Trophoblast cell (in vitro differentiated cells and primary cell): ENCODE data around the gene SLC16A9.

Source experiments
- DNase-seq, 2 donors: peaks; one replicate each; pipeline ENCODE4 v3.0.0-alpha.2; 2016
- H2AFZ ChIP-seq: 2 replicates; pipeline ENCODE4 v1.6.1; 2013; ENCODE audit warnings: low read length, moderate library complexity, mild to moderate bottlenecking; ENCODE audit not compliant: insufficient read depth, poor library complexity
- H2AK5ac ChIP-seq: 2 replicates; pipeline ENCODE4 v1.6.1; 2013; ENCODE audit warnings: mild to moderate bottlenecking, low read length
- H2BK120ac ChIP-seq: 2 replicates; pipeline ENCODE4 v1.6.1; 2013; ENCODE audit warnings: low read length, mild to moderate bottlenecking, moderate library complexity; ENCODE audit not compliant: insufficient read depth, poor library complexity
- H2BK12ac ChIP-seq: 2 replicates; pipeline ENCODE4 v1.6.1; 2013; ENCODE audit warnings: mild to moderate bottlenecking, low read length, moderate library complexity
- H2BK5ac ChIP-seq: 2 replicates; pipeline ENCODE4 v1.6.1; 2013; ENCODE audit warnings: low read length, low read depth, moderate library complexity, mild to moderate bottlenecking; ENCODE audit not compliant: poor library complexity
- H3K14ac ChIP-seq: 2 replicates; pipeline ENCODE4 v1.6.1; 2013; ENCODE audit warnings: mild to moderate bottlenecking, low read length
- H3K18ac ChIP-seq: 2 replicates; pipeline ENCODE4 v1.6.1; 2013; ENCODE audit warnings: mild to moderate bottlenecking, low read length
- H3K23ac ChIP-seq: 2 replicates; pipeline ENCODE4 v1.6.1; 2013; ENCODE audit warnings: low read length
- H3K27ac ChIP-seq: 2 replicates; pipeline ENCODE4 v1.5.1; 2013; ENCODE audit warnings: low read depth, mild to moderate bottlenecking, inconsistent platforms, low read length, moderate library complexity
- H3K27me3 ChIP-seq: 2 replicates; pipeline ENCODE4 v1.6.1; 2013; ENCODE audit warnings: inconsistent platforms, mild to moderate bottlenecking, low read length, moderate library complexity; ENCODE audit not compliant: insufficient read depth
- H3K36me3 ChIP-seq, 2 experiments: 1 replicate in 1 of 2; 2 replicates in 1 of 2; pipeline ENCODE4 v1.6.1; 2013; ENCODE audit warnings: low read length in 2 of 2, mild to moderate bottlenecking in 2 of 2, moderate library complexity in 1 of 2; ENCODE audit not compliant: insufficient read depth in 2 of 2, control insufficient read depth in 1 of 2
- H3K4ac ChIP-seq: 2 replicates; pipeline ENCODE4 v1.6.1; 2013; ENCODE audit warnings: low read depth, mild to moderate bottlenecking, low read length, moderate library complexity
- H3K4me1 ChIP-seq, 2 experiments: 1 replicate in 1 of 2; 2 replicates in 1 of 2; pipeline ENCODE4 v1.6.1; 2013; ENCODE audit warnings: low read length in 2 of 2, mild to moderate bottlenecking in 2 of 2, moderate library complexity in 1 of 2; ENCODE audit not compliant: insufficient read depth in 2 of 2, control insufficient read depth in 1 of 2
- H3K4me2 ChIP-seq: 2 replicates; pipeline ENCODE4 v1.6.1; 2013; ENCODE audit warnings: inconsistent platforms, mild to moderate bottlenecking, low read length, moderate library complexity
- H3K4me3 ChIP-seq: 2 replicates; pipeline ENCODE4 v1.5.1; 2013; ENCODE audit warnings: mild to moderate bottlenecking, low read depth, low read length, inconsistent platforms
- H3K79me1 ChIP-seq: one replicate; pipeline ENCODE4 v1.6.1; 2013; ENCODE audit warnings: low read length
- H3K79me2 ChIP-seq: 2 replicates; pipeline ENCODE4 v1.6.1; 2013; ENCODE audit warnings: low read length, mild to moderate bottlenecking; ENCODE audit not compliant: control insufficient read depth, insufficient read depth, poor library complexity
- H3K9ac ChIP-seq: 2 replicates; pipeline ENCODE4 v1.6.1; 2013; ENCODE audit warnings: mild to moderate bottlenecking, low read length
- H3K9me3 ChIP-seq: 2 replicates; pipeline ENCODE4 v1.6.1; 2013; ENCODE audit warnings: low read depth, mild to moderate bottlenecking, control low read depth, inconsistent platforms, low read length; ENCODE audit not compliant: insufficient read depth
- H4K12ac ChIP-seq: 2 replicates; pipeline ENCODE4 v1.6.1; 2013; ENCODE audit warnings: low read depth, mild to moderate bottlenecking, low read length, moderate library complexity
- H4K8ac ChIP-seq: 2 replicates; pipeline ENCODE4 v1.6.1; 2013; ENCODE audit warnings: low read depth, mild to moderate bottlenecking, low read length, moderate library complexity
- H4K91ac ChIP-seq: one replicate; pipeline ENCODE4 v1.6.1; 2013; ENCODE audit warnings: low read depth, mild to moderate bottlenecking, low read length, moderate library complexity
- WGBS: extraction: QIAGEN DNeasy Blood & Tissue Kit; methylation state at CpG from one replicate; pipeline ENCODE4 v1.1.7; 2013; ENCODE audit warnings: missing lambda C conversion rate; ENCODE audit not compliant: insufficient read length, insufficient coverage; ENCODE audit errors: extremely low coverage; 5-methylcytosine and 5-hydroxymethylcytosine counted together

The SLC16A9 gene

DNA sequence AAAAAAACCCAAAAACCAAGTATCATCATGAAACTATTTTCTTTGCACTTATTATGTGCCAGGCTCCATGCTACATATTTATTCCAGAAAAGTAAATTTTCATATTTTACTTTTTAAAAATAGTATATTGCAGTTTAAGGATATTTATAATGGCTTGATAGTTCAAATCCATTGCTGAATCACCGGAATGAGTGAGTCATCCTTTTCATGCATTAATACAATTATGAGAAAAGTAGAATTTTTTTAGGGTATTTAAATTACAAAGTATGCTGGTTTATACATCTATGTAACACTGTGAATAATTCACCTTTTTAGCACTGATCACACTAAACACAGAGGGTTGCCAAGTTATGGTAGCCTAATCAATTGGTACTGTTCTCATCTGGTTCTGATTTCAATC lies 54.3 kb downstream of the SLC16A9 start:
- Histone ChIP-seq H3K23ac (no peak overlapping the region), H3K4me3 (no peak overlapping the region), H3K27ac (no peak overlapping the region), H4K8ac (no peak overlapping the region), H3K27me3 (no peaks in the 10 kb centered on the region), H3K9me3 (no peaks in the 10 kb centered on the region), H3K79me2 (no peaks in the 10 kb centered on the region), H4K12ac (no peak overlapping the region), H3K14ac (no peak overlapping the region), H3K9ac (no peak overlapping the region), H4K91ac (no peak overlapping the region), H3K4ac (no peak overlapping the region), H2AFZ (no peak overlapping the region), H3K79me1 (no peaks in the 10 kb centered on the region), H2AK5ac (no peak overlapping the region), H2BK5ac (no peak overlapping the region), H3K36me3 (no peaks in the 10 kb centered on the region), H2BK120ac (no peak overlapping the region), H3K4me1 (peaks cover 0 to 5% of the 10 kb centered on the region in 2 experiments), H3K18ac (no peak overlapping the region), H3K4me2 (no peak overlapping the region), H2BK12ac (no peak overlapping the region)
- WGBS, result no CpG with 5 or more reads among the region's 1 CpG
- no peak for DNase-seq

DNA sequence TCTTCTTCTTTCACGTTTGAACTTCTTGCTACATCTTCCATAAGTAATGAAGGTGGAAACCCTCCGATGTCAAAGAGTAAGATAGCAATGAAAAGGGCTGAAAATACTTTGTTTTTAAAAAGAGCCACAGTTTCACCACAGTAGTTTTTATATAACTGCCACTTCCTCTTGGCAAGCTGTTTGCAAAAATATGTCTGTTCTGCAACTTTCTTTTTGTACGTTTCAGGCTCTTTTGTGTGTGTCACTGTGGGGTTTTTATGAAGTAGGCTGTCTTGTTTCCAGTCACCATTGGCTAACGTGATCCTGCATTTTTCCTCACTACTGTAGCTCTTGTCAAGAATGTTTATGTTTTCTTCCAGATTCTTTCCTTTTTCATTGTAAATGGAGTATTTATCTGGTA lies 55.6 kb downstream of the SLC16A9 start:
- Histone ChIP-seq H3K27ac (no peak overlapping the region), H2BK120ac (no peak overlapping the region), H3K27me3 (no peaks in the 10 kb centered on the region), H4K91ac (no peak overlapping the region), H4K8ac (no peak overlapping the region), H3K23ac (no peak overlapping the region), H3K14ac (no peak overlapping the region), H3K4ac (no peak overlapping the region), H4K12ac (no peak overlapping the region), H3K9ac (no peak overlapping the region), H3K4me1 (peaks cover 0 to 5% of the 10 kb centered on the region in 2 experiments), H3K79me2 (no peaks in the 10 kb centered on the region), H3K4me3 (no peak overlapping the region), H3K18ac (no peak overlapping the region), H2BK12ac (no peak overlapping the region), H3K36me3 (no peaks in the 10 kb centered on the region), H2BK5ac (no peak overlapping the region), H2AFZ (no peak overlapping the region), H3K4me2 (no peak overlapping the region), H2AK5ac (no peak overlapping the region), H3K9me3 (no peaks in the 10 kb centered on the region), H3K79me1 (no peaks in the 10 kb centered on the region)
- WGBS, result no CpG with 5 or more reads among the region's 4 CpGs
- DNase-seq, result no peak

DNA sequence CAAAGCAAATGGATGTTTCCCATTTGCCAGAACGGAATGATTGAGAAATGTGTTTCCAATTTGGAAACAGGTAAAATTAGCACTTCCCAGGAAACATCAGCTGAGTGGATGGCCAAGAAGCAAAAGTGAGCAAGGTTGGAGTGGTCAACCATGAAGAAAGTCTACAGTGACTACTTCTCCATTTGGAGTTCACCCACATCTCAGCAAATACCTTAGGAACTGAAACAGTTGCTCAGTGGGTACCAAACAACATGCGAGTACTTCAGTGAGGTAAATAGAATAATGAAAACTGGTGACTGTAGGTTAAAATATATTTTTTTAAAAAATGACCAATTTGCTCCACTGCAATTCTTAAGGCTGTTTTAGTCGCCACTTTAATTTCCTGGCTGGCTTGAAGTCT lies 57.7 kb downstream of the SLC16A9 start:
- Histone ChIP-seq H3K18ac (no peak overlapping the region), H4K8ac (no peak overlapping the region), H2BK12ac (no peak overlapping the region), H3K4me2 (no peak overlapping the region), H2AFZ (no peak overlapping the region), H3K9me3 (no peaks in the 10 kb centered on the region), H3K9ac (no peak overlapping the region), H3K23ac (no peak overlapping the region), H3K4ac (no peak overlapping the region), H3K4me1 (peaks cover 3 to 7% of the 10 kb centered on the region in 2 experiments), H3K79me2 (no peaks in the 10 kb centered on the region), H2BK120ac (no peak overlapping the region), H2BK5ac (no peak overlapping the region), H3K4me3 (no peak overlapping the region), H2AK5ac (no peak overlapping the region), H4K91ac (no peak overlapping the region), H3K36me3 (no peaks in the 10 kb centered on the region), H3K27ac (no peak overlapping the region), H3K27me3 (no peaks in the 10 kb centered on the region), H3K79me1 (peaks cover 1% of the 10 kb centered on the region), H4K12ac (no peak overlapping the region), H3K14ac (no peak overlapping the region)
- WGBS, result no CpG with 5 or more reads among the region's 3 CpGs
- DNase-seq, result no peak

DNA sequence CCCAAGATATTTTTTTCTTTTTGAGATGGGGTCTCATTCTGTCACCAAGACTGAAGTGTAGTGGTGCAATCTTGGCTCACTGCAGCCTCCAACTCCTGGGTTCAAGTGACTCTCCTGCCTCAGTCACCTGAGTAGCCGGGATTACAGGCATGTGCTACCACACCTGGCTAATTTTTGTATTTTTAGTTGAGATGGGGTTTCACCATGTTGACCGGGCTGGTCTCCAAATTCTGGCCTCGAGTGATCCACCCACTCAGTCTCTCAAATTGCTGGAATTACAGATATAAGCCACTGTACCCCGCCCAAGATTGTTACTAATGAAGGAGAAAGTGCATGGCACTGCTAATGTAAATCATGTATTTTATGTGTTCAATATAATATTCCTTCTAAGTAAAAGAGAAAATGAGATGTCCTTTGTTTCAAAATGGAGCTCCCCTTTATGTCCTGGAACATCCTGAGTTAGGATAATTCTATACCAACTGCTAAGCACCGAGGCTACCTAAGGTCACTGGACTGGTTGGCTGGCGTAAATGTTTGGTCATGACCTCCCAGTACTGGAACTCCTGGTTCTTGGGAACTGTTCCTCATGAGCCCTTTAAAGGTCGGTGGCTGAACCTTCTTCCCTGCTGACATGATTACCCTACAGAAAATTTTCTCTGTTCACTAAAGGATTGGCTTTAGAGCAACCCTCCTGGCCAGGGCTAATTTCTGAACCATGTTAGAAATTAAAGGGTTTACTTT lies 59.9 kb downstream of the SLC16A9 start:
- no peak overlapping the region for H2BK120ac ChIP-seq
- H3K23ac ChIP-seq, result no peak overlapping the region
- H3K79me2 ChIP-seq, result no peaks in the 10 kb centered on the region
- no peak overlapping the region for H4K12ac ChIP-seq
- DNase-seq, result no peak
- H3K14ac ChIP-seq, result no peak overlapping the region
- H4K91ac ChIP-seq, result no peak overlapping the region
- no peak overlapping the region for H2BK12ac ChIP-seq
- peaks cover 1% of the 10 kb centered on the region for H3K9me3 ChIP-seq
- H3K79me1 ChIP-seq, result peaks cover 1% of the 10 kb centered on the region
- no peaks in the 10 kb centered on the region for H3K27me3 ChIP-seq
- H3K18ac ChIP-seq, result no peak overlapping the region
- no peak overlapping the region for H2AFZ ChIP-seq
- H3K4ac ChIP-seq, result no peak overlapping the region
- peaks cover 3 to 8% of the 10 kb centered on the region in 2 experiments for H3K4me1 ChIP-seq
- no peaks in the 10 kb centered on the region for H3K36me3 ChIP-seq
- H3K4me2 ChIP-seq, result no peak overlapping the region
- no peak overlapping the region for H3K9ac ChIP-seq
- H2AK5ac ChIP-seq, result no peak overlapping the region
- no peak overlapping the region for H3K4me3 ChIP-seq
- H2BK5ac ChIP-seq, result no peak overlapping the region
- H3K27ac ChIP-seq, result no peak overlapping the region
- H4K8ac ChIP-seq, result no peak overlapping the region
- WGBS, result no CpG with 5 or more reads among the region's 7 CpGs
